HG02571 (cell line): ENCODE results near the gene RORB.

Experiments used
- ATAC-seq: cut with Tn5 transposase; IDR thresholded peaks from one replicate; pipeline ENCODE4 v1.9.1; 2021; ENCODE audit warnings: mild to moderate bottlenecking, moderate library complexity; ENCODE audit not compliant: unreplicated experiment

RORB gene

DNA sequence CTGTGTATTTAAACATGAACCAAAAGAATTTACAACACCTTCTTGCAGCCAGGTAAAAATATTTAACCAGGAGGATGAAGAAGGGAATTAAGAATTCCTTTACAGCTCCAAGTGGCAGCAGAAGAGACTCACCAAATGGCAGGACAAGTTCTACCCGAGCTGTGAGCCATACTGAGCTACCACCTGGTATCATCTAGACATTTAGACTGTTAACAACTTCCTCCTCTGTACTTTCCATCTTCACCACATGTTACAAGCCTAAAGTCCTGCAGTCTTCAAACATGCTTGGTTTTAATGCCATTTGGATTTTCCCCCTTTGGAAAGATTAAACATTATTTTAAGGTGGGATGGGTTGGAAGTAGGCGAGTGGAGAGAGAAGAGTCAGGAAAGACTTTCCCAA, 200.4 kb downstream of the RORB start:
- ATAC-seq = no peak

- ATAC-seq = no peak
Measured at GRCh38 chr9:74711341-74711740, 214.2 kb downstream of the RORB start.

DNA sequence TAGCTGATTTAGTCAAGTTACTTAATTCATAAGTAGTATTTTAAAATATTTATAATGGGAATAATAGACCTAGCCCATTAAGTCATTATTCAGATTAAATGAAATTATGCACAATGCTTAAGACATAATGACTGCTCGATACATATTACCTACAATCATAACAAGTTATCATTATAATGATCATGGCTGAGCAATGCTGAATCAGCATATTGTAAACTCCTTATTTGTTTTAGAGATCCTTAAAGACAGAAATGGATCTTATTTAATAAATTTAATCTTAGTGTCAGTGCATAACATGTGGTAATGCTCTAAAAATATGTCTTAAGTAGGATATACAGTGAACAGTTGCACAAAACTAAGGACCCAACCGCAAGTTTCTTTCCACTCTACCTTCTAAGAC, 221.6 kb downstream of the RORB start:
- no peak for ATAC-seq

GRCh38 chr9:74719306-74719705, 222.2 kb downstream of the RORB start:
- ATAC-seq = no peak

GRCh38 chr9:74721696-74722660, 224.8 kb downstream of the RORB start:
- no peak for ATAC-seq

DNA sequence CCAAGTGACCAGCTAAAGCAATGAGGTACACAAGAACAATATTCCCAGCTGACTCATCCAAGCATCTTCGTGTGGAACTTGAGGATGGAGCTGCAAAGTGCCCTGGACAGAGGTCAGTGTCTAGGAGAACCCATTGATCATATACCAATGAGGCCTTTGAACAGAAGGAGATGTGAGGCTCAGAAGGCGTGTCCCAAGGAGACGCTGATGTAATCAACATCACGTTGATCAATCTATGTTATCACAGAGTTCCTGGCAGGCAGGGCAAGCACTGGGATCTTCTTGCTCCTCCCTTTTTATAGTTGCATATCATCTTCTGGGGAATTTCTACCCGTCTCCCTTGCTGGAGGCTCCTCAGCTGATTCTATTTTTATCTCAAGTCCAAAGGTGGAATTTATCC, 227.2 kb downstream of the RORB start:
- no peak for ATAC-seq

DNA sequence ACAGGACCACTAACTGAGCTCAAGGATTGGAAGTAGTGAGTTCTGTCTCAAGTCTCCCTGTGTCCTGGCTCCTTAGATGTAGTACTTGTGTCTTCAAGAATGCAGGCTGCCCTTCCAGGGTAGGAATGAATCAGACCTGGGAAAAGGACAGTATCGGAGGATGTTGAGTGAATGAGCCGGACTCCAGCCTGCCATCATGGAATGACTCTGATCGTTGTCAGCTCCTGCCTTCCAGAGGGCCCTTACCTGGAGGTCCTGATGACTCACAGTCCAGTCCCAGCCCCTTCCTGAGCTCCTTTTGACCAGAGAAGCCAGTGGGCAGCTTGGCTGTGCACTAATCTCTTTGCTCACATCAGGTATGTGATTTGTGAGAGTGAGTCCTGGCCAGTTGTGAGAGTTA, 229.4 kb downstream of the RORB start:
- ATAC-seq = no peak

GRCh38 chr9:74728176-74728575, 231.0 kb downstream of the RORB start:
- no peak for ATAC-seq

GRCh38 chr9:74729136-74729695, 232.1 kb downstream of the RORB start:
- ATAC-seq = no peak

- no peak for ATAC-seq
Measured at GRCh38 chr9:74735761-74736160, 238.6 kb downstream of the RORB start.

DNA sequence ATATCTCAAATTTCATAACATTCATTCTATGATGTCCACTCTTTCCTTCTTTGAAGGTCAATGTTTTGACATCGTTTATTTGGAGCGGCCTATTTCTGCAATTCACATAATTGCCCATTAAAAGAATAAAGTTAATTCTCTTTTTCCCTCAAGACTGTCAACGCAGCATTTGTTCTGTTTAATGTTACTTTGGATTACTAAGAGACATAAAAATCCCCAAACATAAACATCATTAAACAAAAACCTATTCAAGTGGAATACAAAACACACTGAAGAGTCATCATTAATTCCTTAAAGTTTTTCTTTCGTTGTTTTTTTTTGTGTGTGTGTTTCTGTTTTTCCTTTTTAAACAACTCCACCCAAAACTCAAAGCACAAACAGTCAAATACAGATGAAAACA, 239.5 kb downstream of the RORB start:
- ATAC-seq = no peak

DNA sequence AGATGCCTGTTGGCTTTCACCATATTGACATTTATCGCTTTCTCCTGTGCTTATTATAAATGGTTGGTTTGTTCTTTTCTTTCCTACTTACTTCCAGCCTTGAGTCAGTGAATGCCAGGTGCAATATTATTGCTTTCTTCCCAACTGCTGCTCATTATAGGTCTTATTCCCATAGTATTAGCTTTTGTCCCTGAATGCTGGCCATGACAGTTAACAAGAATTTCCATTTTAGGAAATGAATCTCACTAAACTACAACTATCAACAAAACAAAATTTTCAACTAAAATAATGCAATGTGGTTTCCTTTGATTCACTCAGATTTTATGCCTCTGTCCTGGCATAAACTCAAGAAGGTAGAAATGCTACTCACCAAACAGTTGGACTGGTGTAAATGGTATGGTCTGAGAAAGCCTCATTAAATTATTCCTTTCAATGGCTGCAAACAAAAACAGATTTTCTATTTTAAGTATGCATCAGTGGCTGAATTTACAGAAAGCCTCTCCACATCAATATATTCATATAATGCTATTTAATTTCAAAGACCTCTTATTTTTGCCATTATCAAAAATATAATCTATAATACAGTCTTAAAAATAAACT, 245.2 kb downstream of the RORB start:
- ATAC-seq = no peak
